ENCODE measurements around the gene CDV3. TPM values are rescaled to one million over a fixed set of nuclear protein-coding genes. Genes with fewer than 3 reads are reported as not detected.

The CDV3 gene
- total RNA-seq, 1 donor from 2014 or later: 166 TPM

DNA sequence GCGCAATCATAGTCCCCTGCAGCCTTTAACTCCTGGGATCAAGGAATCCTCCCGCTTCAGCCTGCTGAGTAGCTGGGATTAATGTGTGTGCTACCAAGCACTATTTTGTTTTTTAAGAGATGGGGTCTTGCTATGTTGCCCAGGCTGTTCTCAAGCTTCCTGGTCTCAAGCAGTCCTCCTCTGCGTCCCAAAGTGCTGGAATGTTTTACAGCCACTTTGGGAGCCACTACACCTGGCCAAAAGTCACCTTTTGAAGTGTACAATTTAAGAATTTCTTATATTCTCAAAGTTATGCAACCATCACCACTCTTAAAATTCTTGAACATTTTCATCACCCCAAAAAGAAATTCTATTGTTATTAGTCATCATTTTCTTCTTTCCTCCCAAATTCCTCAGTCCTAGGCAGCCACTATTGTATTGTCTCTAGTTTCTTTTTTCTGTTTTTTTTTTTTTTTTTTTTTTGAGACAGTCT is 17.8 kb downstream of the CDV3 start:
- H3K36me3 ChIP-seq: peaks cover 42% of the 10 kb centered on the region
- intact Hi-C loops (cut with DNase I): no loop called here
- TF ChIP-seq, protein P1, sequence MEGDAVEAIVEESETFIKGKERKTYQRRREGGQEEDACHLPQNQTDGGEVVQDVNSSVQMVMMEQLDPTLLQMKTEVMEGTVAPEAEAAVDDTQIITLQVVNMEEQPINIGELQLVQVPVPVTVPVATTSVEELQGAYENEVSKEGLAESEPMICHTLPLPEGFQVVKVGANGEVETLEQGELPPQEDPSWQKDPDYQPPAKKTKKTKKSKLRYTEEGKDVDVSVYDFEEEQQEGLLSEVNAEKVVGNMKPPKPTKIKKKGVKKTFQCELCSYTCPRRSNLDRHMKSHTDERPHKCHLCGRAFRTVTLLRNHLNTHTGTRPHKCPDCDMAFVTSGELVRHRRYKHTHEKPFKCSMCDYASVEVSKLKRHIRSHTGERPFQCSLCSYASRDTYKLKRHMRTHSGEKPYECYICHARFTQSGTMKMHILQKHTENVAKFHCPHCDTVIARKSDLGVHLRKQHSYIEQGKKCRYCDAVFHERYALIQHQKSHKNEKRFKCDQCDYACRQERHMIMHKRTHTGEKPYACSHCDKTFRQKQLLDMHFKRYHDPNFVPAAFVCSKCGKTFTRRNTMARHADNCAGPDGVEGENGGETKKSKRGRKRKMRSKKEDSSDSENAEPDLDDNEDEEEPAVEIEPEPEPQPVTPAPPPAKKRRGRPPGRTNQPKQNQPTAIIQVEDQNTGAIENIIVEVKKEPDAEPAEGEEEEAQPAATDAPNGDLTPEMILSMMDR (IDR thresholded peaks at IDR 0.05): no peak
- DNase-seq (no peak), ATAC-seq (peak; percentile 67 to 69)
- H3K4me1 ChIP-seq: peaks cover 17% of the 10 kb centered on the region
- no peak overlapping the region for H3K4me3 ChIP-seq
- H3K27ac ChIP-seq: no peak overlapping the region
- H3K9me3 ChIP-seq: no peaks in the 10 kb centered on the region
- no peaks in the 10 kb centered on the region for H3K27me3 ChIP-seq (ENCODE audit: low read depth)

DNA sequence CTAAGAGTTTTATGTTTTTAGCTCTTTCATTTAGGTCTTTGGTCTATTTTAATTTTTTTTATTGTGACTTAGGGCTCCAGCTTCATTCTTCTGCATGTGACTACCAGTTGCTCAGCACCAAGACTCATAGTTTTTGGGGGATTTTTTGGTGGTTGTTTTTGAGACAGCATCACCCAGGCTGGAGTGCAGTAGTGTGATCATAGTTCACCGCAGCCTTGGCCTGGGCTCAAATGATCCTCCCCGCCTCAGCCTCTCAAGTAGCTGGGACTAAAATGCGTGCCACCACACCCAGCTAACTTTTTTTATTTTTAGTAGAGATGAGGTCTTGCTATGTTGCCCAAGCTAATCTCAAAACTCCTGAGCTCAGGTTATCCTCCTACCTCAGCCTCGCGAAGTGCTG is 19.4 kb downstream of the CDV3 start:
- Histone ChIP-seq H3K27me3 (ENCODE audit: low read depth) (no peaks in the 10 kb centered on the region), H3K36me3 (peaks cover 27% of the 10 kb centered on the region), H3K27ac (no peak overlapping the region), H3K4me1 (peaks cover 17% of the 10 kb centered on the region), H3K4me3 (no peak overlapping the region), H3K9me3 (no peaks in the 10 kb centered on the region)
- TF ChIP-seq, protein P1 (IDR thresholded peaks at IDR 0.05): no peak
- ATAC-seq (no peak), DNase-seq (no peak)
- intact Hi-C loops (cut with DNase I): no loop called here

DNA sequence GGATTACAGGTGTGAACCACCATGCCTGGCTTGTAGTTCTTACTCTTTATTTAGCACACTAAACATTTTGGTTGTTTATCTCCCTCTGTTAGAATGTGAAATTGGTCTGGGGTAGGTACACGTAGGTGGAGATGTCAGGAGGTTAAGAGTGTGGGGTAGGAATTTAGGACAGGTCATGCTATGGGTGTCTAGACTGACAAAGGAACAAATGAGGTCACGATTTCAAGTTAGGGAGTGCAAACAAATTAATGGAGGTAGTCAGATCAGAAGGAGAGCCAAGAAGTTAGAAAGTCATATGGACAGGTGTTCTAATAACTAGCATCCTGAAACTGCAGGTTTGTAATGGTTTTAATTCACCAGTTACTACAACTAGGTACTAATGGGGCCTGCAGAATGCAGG is 19.8 kb downstream of the CDV3 start:
- DNase-seq (no peak), ATAC-seq (no peak)
- TF ChIP-seq, protein P1 (IDR thresholded peaks at IDR 0.05): no peak
- Histone ChIP-seq H3K27ac (no peak overlapping the region), H3K4me3 (no peak overlapping the region), H3K27me3 (ENCODE audit: low read depth) (no peaks in the 10 kb centered on the region), H3K4me1 (peaks cover 16% of the 10 kb centered on the region), H3K9me3 (no peaks in the 10 kb centered on the region), H3K36me3 (peaks cover 23% of the 10 kb centered on the region)
- intact Hi-C loops (cut with DNase I): no loop called here

DNA sequence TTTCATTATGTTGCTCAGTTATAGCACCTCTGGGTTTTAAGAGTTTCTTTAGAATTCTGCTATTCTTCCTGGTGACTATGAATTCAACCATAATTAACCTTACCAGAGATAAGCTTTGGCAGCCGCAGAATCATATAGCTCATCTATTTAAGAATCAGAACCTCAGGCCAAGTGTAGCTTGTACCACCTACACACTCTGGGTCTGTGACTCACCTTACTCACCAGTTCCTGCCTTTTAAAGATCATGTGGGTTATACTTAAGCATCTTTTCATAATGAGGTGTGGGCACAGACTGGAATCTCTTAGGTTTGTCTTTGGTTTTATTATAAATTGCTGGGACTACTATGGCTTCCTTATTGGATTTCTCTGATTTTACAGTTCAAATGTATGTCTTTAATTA is 21.9 kb downstream of the CDV3 start:
- Histone ChIP-seq H3K4me1 (no peaks in the 10 kb centered on the region), H3K9me3 (no peaks in the 10 kb centered on the region), H3K36me3 (peaks cover 4% of the 10 kb centered on the region), H3K4me3 (no peak overlapping the region), H3K27me3 (ENCODE audit: low read depth) (no peaks in the 10 kb centered on the region), H3K27ac (no peak overlapping the region)
- DNase-seq (no peak), ATAC-seq (no peak)
- TF ChIP-seq, protein P1 (IDR thresholded peaks at IDR 0.05): no peak
- intact Hi-C loops (cut with DNase I): no loop called here

DNA sequence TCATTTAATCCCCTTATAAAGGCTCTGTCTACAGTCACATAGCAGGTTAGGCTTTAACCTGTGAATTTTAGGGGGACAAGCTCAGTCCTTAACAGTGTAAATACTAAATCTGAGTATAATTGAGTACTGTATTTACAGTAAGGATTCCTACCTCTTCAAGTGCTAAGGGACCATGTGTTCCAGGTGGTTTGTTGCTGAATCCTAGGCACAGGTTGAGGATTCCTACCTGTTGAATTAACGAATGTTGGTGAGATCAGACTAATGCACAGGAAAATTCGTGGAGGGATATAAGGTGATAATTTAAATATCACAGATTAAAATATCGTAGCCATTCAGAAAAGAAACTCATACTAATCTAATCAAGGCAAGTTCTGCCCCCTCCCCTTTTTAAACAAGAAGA is 24.9 kb downstream of the CDV3 start:
- DNase-seq (no peak), ATAC-seq (no peak)
- Histone ChIP-seq H3K27me3 (ENCODE audit: low read depth) (no peaks in the 10 kb centered on the region), H3K27ac (no peak overlapping the region), H3K36me3 (peaks cover 10% of the 10 kb centered on the region), H3K4me1 (no peaks in the 10 kb centered on the region), H3K9me3 (no peaks in the 10 kb centered on the region), H3K4me3 (no peak overlapping the region)
- TF ChIP-seq, protein P1 (IDR thresholded peaks at IDR 0.05): no peak
- intact Hi-C loops (cut with DNase I): no loop called here

DNA sequence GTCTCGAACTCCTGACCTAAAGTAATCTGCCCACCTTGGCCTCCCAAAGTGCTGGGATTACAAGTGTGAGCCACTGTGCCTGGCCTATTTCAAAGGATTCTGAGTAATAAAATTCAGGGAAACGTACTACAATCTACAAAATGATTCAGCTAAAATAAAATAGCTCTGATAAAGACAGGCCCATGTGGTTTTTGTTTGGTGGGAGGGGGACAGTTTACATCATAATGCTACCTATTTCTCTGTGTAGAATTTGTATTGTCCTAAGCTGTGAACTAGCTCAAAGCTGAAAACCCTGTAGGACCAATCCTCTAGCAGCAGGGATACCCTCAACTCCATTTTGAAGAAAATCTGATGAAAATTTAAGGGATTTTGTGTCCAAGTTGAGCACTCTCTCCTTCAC is 25.8 kb downstream of the CDV3 start:
- intact Hi-C loops (cut with DNase I): no loop called here
- Histone ChIP-seq H3K36me3 (peaks cover 10% of the 10 kb centered on the region), H3K9me3 (no peaks in the 10 kb centered on the region), H3K4me3 (no peak overlapping the region), H3K4me1 (no peaks in the 10 kb centered on the region), H3K27ac (no peak overlapping the region), H3K27me3 (ENCODE audit: low read depth) (no peaks in the 10 kb centered on the region)
- ATAC-seq: no peak
- DNase-seq: no peak
- TF ChIP-seq, protein P1 (IDR thresholded peaks at IDR 0.05): no peak
